Amniotic epithelial cell (primary cell): Measurements from ENCODE around the gene EYA2.
"Not testable (repeated sequence)": the region's sequence is repeated elsewhere in the genome, so short reads cannot be mapped to it uniquely, and the experiment has no call there.

ENCODE experiments used
- DNase-seq: peaks from one replicate; pipeline ENCODE4 v3.0.0-alpha.2; 2010; ENCODE audit warnings: low read depth

Gene EYA2

GRCh38 chr20:46955601-46956556, 61.2 kb downstream of the EYA2 start:
- DNase-seq: peak; percentile 14

- DNase-seq: peak; percentile 75
These were observed 64.5 kb downstream of the EYA2 start for GRCh38 chr20:46959081-46959692.

DNA sequence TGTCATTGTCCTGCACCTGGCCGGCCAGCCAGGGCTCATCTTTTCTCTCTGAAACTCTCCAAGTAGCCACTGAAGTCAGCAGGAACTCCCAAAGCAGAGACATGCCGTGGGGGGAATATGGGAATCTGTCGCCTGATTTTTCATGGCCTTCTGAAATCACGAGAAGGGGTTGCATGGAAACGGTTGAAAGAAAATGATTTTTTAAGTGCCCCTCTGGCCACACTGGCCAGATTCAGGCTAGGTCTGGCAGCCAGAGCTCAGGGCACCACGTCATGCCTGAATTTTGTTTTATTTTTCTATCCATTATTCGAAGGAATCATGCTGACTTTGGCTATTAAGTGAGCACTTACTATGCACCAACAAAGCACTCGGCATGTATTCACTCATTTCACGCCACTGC, 65.2 kb downstream of the EYA2 start:
- DNase-seq: no peak

- DNase-seq: no peak
These were observed 65.9 kb downstream of the EYA2 start for GRCh38 chr20:46960536-46960935.

DNA sequence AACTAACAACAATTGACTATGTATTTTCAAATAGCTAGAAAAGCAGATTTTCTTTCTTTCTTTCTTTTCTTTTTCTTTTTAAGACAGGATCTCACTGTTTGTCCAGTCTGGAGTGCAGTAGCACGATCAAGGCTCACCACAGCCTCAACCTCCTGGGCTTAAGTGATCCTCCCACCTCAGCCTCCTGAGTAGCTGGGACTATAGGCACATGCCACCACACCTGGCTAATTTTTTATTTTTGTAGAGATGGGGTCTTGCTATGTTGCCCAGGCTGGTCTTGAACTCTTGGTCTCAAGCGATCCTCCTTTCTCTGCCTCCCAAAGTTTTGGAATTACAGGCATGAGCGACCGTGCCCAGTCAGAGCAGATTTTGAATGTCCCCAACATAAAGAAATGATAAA, 67.3 kb downstream of the EYA2 start:
- not testable (repeated sequence) for DNase-seq

- no peak for DNase-seq
These were observed 68.0 kb downstream of the EYA2 start for GRCh38 chr20:46962452-46963195.

- DNase-seq: no peak
These were observed 68.5 kb downstream of the EYA2 start for GRCh38 chr20:46963196-46963529.

DNA sequence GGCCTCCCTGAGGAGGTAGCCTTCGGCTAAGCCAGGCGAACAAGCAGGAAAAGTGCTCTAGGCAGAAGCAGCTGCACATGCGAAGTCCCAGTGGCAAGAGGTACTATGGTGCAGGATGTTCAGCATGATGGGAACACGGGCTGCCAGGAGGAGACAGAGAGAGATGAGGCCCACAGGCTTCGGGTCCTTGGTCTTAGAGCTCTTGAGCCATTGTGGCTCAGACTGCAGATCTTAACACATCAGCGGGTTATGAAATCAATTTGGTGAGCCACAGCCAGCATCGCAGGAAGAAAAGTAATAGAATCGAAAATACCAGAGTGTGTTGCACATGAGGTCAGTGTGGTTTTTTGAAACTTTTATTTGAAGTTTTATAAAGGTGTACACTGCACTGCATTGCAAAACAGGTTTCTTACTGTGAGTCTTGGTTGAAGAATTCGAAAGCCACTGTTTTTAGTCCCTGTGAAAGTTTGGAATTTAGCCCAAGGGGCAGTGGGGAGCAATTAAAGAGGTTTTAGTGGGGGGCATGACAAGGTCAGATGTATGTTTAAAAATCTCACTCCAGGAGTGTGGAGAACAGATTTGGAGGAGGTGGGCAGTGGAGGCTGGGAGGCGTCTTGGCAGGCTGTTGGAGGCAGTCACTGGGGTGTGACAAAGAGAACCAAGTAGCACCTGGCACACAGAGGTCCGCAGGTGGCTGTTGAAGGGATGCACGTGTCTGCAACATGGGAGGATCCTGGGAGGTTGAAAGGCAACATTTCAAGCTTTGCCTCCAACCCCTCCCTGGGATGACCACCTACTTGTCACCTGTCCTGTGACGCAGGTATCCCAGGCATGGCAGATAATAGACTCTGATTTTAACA, 69.3 kb downstream of the EYA2 start:
- DNase-seq: peak; percentile 26

DNA sequence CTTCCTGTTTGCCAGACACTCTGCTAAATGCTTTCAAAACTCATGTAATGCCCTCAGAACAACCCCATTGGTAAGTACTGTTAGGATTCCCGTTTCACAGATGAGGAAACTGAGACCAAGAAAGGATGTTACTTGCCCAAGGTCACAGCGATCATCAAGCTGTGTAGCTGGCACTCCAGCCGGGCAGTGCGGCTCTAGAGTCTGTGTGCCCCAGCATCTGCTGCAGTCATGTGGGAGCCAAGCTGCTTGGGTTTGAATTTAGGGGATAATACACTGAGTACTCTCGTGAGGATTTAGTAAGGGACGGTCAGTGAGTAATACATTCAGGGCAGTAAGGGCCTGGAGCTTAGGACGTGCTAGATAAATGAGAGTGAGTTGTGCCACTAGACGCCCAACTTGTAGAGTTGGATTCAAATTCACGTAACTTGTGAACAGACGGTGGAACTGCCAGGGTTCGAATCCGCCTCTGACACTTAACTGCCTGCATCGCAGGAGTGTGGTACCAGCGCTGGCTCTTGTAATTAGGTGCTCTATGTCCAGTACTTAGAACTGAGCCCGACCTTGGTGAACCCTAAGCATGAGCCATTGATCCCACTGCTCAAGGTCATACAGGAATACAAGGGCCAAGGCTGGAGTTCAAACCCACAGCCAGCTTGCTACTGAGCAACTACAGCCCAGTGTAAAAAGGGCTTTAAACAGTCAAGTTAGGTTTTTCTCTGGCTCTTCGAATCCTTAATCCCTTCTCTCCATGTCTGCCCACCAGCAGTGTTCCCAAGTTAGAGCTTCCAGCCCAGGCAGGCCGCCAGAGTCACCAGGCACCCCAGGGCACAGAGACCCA, 70.2 kb downstream of the EYA2 start:
- DNase-seq: no peak

GRCh38 chr20:46965477-46965876, 70.8 kb downstream of the EYA2 start:
- DNase-seq: no peak

DNA sequence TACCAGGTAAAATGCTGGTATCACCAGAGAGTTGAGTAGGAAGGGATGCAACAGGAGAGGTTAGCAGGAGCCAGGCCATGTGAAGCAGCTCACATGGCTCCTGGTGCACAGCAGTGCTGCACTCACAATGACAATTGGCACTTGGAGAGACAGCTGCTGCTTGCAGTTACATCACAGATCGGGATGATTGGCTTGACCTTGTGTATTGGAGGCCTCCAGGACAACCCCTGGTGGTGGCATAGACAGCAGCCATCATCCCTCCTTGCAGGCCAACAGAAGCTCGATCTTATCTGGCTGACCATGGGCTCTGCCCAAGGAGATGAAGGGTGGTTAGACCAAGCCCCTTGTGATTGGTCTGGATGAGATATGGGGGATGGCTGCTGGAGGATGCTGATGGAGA, 73.0 kb downstream of the EYA2 start:
- DNase-seq: no peak

DNA sequence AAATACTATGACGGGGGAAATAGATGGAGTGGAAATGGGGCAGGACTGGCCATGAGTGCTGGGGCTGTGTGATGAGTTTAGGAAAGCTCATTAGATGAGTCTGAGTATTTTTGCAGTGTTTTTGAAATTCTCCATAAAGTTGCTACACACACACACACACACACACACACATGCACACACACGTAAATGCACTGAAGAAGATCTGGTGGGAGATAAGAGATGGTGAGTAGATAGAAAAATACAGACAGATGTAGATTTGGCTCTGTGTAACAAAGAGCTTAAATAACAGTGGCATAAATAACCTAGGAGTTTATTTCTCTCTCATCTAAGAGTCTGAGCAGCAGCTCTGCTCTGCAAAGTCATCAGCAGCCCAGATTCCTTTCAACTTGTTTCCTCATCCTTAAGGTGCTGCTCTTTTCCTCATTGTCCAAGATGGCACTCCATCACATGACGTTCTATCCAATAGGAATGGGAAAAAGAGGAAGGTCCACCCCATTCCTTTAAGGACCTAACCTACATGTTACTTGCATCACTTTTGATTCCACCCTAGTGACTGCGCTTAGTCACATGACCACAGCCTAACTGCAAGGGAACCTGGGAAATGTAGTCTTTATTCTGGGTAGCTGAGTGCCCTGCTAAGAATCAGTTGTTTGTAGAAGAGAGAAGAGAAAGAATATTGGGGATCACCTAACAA, 76.4 kb downstream of the EYA2 start:
- DNase-seq: peak; percentile 94

DNA sequence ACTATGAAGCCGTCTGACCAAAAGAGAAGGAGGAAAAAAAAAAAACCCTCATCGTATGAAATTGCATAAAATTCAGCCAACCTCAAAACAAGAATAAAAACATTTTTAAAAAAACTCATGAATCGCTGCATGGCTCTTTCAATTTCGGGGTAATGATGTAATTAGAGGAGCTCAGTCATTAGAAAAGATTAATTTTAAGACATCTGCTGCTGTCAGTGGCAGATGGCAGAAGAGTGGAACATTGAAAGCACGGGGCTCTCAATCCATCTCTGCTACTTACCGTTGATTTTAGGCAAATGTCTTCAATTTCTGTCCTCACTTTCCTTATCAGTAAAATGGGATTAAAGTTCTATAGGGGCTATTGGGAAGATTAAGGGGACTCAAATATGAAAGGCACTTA, 79.1 kb downstream of the EYA2 start:
- no peak for DNase-seq

DNA sequence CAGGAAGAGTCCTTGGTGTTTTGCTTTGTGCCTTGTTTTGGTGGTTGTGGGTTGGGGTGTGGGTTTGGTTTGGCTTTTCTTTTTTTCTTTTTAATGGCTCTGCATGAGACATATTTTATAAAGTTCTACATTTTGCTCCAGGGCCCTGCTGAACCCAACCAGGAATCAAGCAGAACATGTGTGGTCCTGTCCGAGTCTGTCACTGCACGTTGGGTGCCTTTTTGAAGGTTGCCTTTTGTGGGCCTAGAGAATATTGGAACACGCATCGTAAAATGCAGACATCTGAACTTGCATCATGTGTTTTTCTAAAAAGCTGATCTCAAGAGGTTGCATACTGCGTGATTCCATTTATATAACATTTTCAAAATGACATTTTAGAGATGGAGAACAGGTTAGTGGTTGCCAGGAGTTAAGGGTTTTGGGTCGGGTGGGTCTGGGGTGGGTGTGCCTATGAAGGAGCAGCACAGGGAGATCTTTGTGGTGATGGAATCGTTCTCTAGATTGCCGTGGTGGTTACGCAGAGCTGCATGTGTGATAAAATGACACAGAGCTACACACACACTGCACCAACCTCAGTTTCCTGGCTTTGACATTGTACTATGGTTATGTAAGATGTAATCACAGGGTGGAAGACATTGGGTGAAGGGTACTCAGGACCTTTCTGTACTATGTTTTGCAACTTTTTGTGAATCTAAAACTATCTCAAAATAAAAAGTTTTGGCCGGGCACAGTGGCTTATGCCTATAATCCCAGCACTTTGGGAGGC, 80.2 kb downstream of the EYA2 start:
- DNase-seq: no peak

- DNase-seq: no peak
These were observed 81.3 kb downstream of the EYA2 start for GRCh38 chr20:46975976-46976375.

DNA sequence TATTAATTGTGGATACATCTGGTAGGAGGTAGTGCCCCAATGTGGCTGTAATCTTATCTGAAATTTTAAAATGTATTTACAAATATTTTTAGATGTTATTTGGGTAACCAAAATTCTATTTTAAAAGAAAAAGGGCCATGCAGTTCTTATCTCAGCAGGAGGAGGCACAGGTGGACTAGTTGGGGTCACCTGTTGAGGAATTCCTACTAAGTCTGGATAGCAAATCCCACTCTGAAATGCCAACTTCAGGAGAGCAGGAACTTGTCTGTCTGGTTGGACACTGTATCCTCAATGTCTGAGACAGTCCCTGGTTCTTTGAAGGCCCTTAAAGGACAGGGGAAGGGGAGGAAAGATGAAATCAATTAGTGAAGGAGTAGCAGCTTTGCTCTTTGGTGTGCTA, 82.6 kb downstream of the EYA2 start:
- DNase-seq: no peak

- no peak for DNase-seq
These were observed 83.4 kb downstream of the EYA2 start for GRCh38 chr20:46977909-46978588.

GRCh38 chr20:46978951-46979491, 84.4 kb downstream of the EYA2 start:
- DNase-seq: no peak
